ENCODE measurements around the gene AURKAIP1. TPM values are rescaled to one million over a fixed set of nuclear protein-coding genes. Genes with fewer than 3 reads are reported as not detected.

Gene AURKAIP1
- total and polyA plus RNA-seq, 2 of the 13 experiments (the other 11 are each of a cell fraction or from before 2014, with no cell fraction given) = 69.5 to 175 TPM

- TF ChIP-seq CC2D1A (CRISPR knock-in tag; IDR thresholded peaks at IDR 0.05) (no peak), JDP2 (CRISPR knock-in tag; IDR thresholded peaks at IDR 0.05; ENCODE audit: borderline replicate concordance) (no peak; the same call in 1 of the 2 replicates), FOXA3 (CRISPR knock-in tag; IDR thresholded peaks at IDR 0.05) (no peak), ZNF878 (CRISPR knock-in tag; IDR thresholded peaks at IDR 0.05) (no peak), PITX1 (CRISPR knock-in tag; IDR thresholded peaks at IDR 0.05) (peak; percentile 35; the same call in 1 of the 2 replicates), HNRNPL (IDR thresholded peaks at IDR 0.05; ENCODE audit: low read depth, low read length) (peak; percentile 85), ZFP41 (CRISPR knock-in tag; IDR thresholded peaks at IDR 0.05; ENCODE audit: borderline replicate concordance) (no peak), DPF2 (CRISPR knock-in tag; IDR thresholded peaks at IDR 0.05; ENCODE audit: borderline replicate concordance, low read depth) (no peak), SSRP1 (CRISPR knock-in tag; IDR thresholded peaks at IDR 0.05) (no peak), ZNF674 (CRISPR knock-in tag; IDR thresholded peaks at IDR 0.05; ENCODE audit: low read depth) (no peak), MTF1 (CRISPR knock-in tag; IDR thresholded peaks at IDR 0.05) (no peak), ZNF501 (CRISPR knock-in tag; IDR thresholded peaks at IDR 0.05) (0 out of 2 replicates have a peak, but pooled peaks have one; percentile 21), THYN1 (CRISPR knock-in tag; IDR thresholded peaks at IDR 0.05; ENCODE audit: borderline replicate concordance, low read depth) (no peak), ZNF468 (CRISPR knock-in tag; IDR thresholded peaks at IDR 0.05) (no peak), ZNF318 (CRISPR knock-in tag; IDR thresholded peaks at IDR 0.05) (no peak), KAT8 (CRISPR knock-in tag; IDR thresholded peaks at IDR 0.05) (no peak), ZBTB37 (CRISPR knock-in tag; IDR thresholded peaks at IDR 0.05) (0 out of 2 replicates have a peak, but pooled peaks have one; percentile 64), ZNF138 (CRISPR knock-in tag; IDR thresholded peaks at IDR 0.05; ENCODE audit: low read depth) (peak; percentile 88; the same call in 1 of the 2 replicates), KDM4B (CRISPR knock-in tag; IDR thresholded peaks at IDR 0.05) (no peak), ZBTB21 (CRISPR knock-in tag; IDR thresholded peaks at IDR 0.05) (no peak; the same call in 1 of the 2 replicates), AGO1 (IDR thresholded peaks at IDR 0.05; ENCODE audit: low read depth, low read length, poor library complexity, severe bottlenecking) (no peak), ZNF3 (CRISPR knock-in tag; IDR thresholded peaks at IDR 0.05) (no peak)
Observed at GRCh38 chr1:1334835-1335234, 40.2 kb downstream of the AURKAIP1 start (continued).
